C4-2B (cell line): ENCODE measurements around the gene KMT2B.

Source experiments
- CTCF ChIP-seq: fragments of 450-650 bp; conservative IDR thresholded peaks from 2 replicates; pipeline ENCODE4 v1.5.1; 2017; ENCODE audit warnings: mild to moderate bottlenecking
- ZFX ChIP-seq: fragments of 450-650 bp; IDR thresholded peaks from 2 replicates; pipeline ENCODE4 v1.6.1; 2017

DNA sequence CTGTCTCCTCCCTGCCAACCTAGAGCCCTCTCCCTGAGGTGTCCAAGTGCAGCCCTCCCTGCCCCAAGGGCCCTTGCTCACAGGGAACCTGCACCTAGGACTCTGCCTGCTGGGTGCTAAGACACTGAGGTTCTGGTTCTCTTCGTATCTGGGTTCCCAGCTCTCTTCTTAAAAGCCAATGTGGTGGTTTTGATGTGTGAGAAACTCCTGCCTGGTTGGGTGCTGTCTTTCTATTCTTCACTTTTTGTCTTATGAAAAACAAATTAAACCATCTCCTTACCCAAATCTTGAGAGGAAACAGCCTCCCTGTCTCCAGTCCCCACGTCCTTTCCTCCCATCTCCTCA lies 4.3 kb upstream of the KMT2B start:
- TF ChIP-seq CTCF: no peak
- no peak for TF ChIP-seq ZFX
